Mesenchymal stem cell (in vitro differentiated cells and primary cell): ENCODE results near the gene CYP46A1.

Experiments used
- DNase-seq: peaks from one replicate; pipeline ENCODE4 v3.0.0-alpha.2; 2013
- H2AFZ ChIP-seq: one replicate; pipeline ENCODE4 v1.6.1; 2013; ENCODE audit warnings: low read depth, mild to moderate bottlenecking, control low read depth, inconsistent platforms, low read length, moderate library complexity
- H2AK5ac ChIP-seq: 2 replicates; pipeline ENCODE4 v1.6.1; 2013; ENCODE audit warnings: low read length, moderate library complexity, mild to moderate bottlenecking, inconsistent platforms; ENCODE audit not compliant: severe bottlenecking
- H2BK120ac ChIP-seq: one replicate; pipeline ENCODE4 v1.6.1; 2013; ENCODE audit warnings: low read depth, mild to moderate bottlenecking, inconsistent platforms, low read length, moderate library complexity
- H2BK12ac ChIP-seq, 2 experiments: one replicate each; pipeline ENCODE4 v1.6.1; 2013; ENCODE audit warnings: inconsistent platforms in 2 of 2, low read length in 2 of 2, mild to moderate bottlenecking in 2 of 2, moderate library complexity in 2 of 2, control low read depth in 1 of 2
- H2BK15ac ChIP-seq: one replicate; pipeline ENCODE4 v1.6.1; 2013; ENCODE audit warnings: mild to moderate bottlenecking, low read depth, inconsistent platforms; ENCODE audit not compliant: poor library complexity, severe bottlenecking
- H2BK5ac ChIP-seq: 2 replicates; pipeline ENCODE4 v1.6.1; 2013; ENCODE audit warnings: low read depth, mild to moderate bottlenecking, low read length, control low read depth, inconsistent platforms; ENCODE audit not compliant: poor library complexity, severe bottlenecking
- H3K14ac ChIP-seq, 2 experiments: one replicate each; pipeline ENCODE4 v1.6.1; 2013; ENCODE audit warnings: inconsistent platforms in 2 of 2, low read length in 2 of 2, control low read depth in 1 of 2, mild to moderate bottlenecking in 1 of 2, moderate library complexity in 1 of 2
- H3K18ac ChIP-seq, 2 experiments: one replicate each; pipeline ENCODE4 v1.6.1; 2013; ENCODE audit warnings: inconsistent platforms in 2 of 2, low read length in 2 of 2, control low read depth in 1 of 2, low read depth in 1 of 2, mild to moderate bottlenecking in 1 of 2
- H3K23ac ChIP-seq, 2 experiments: one replicate each; pipeline ENCODE4 v1.6.1; 2013; ENCODE audit warnings: inconsistent platforms in 2 of 2, low read length in 2 of 2, mild to moderate bottlenecking in 2 of 2, moderate library complexity in 2 of 2, control low read depth in 1 of 2
- H3K27ac ChIP-seq: 2 replicates; pipeline ENCODE4 v1.5.1; 2013; ENCODE audit warnings: mild to moderate bottlenecking, moderate library complexity, low read length, control low read depth, inconsistent platforms; ENCODE audit not compliant: poor library complexity, severe bottlenecking
- H3K27me3 ChIP-seq, 2 experiments: 2 replicates each; pipeline versions ENCODE4 v1.6.1 to v1.7.0; 2013; ENCODE audit warnings: low read length in 2 of 2, mild to moderate bottlenecking in 2 of 2, moderate library complexity in 2 of 2, control low read depth in 1 of 2, inconsistent platforms in 1 of 2; ENCODE audit not compliant: control insufficient read depth in 1 of 2, insufficient read depth in 1 of 2
- H3K36me3 ChIP-seq, 2 experiments: 2 replicates each; pipeline versions ENCODE4 v1.6.1 to v1.7.0; 2013; ENCODE audit warnings: low read length in 2 of 2, control low read depth in 1 of 2, inconsistent platforms in 1 of 2, low read depth in 1 of 2, mild to moderate bottlenecking in 1 of 2; ENCODE audit not compliant: insufficient read depth in 2 of 2, control insufficient read depth in 1 of 2
- H3K4ac ChIP-seq, 2 experiments: one replicate each; pipeline ENCODE4 v1.6.1; 2013; ENCODE audit warnings: inconsistent platforms in 2 of 2, low read length in 2 of 2, mild to moderate bottlenecking in 2 of 2, moderate library complexity in 2 of 2, control low read depth in 1 of 2, low read depth in 1 of 2
- H3K4me1 ChIP-seq: 2 replicates; pipeline ENCODE4 v1.6.1; 2013; ENCODE audit warnings: low read depth, low read length, control low read depth; ENCODE audit not compliant: control insufficient read depth, insufficient read depth
- H3K4me2 ChIP-seq: 2 replicates; pipeline ENCODE4 v1.6.1; 2013; ENCODE audit warnings: low read length, mild to moderate bottlenecking, inconsistent platforms; ENCODE audit not compliant: poor library complexity, severe bottlenecking
- H3K4me3 ChIP-seq, 2 experiments: 2 replicates each; pipeline versions ENCODE4 v1.5.1 to v1.7.0; 2013; ENCODE audit warnings: low read length in 2 of 2, mild to moderate bottlenecking in 2 of 2, control low read depth in 1 of 2, low read depth in 1 of 2; ENCODE audit not compliant: insufficient read depth in 1 of 2
- H3K79me1 ChIP-seq: replicated peaks from 2 replicates; pipeline ENCODE4 v1.6.1; 2013; ENCODE audit warnings: mild to moderate bottlenecking, control low read depth, low read length, inconsistent platforms; ENCODE audit not compliant: poor library complexity, severe bottlenecking
- H3K9ac ChIP-seq: 2 replicates; pipeline ENCODE4 v1.7.0; 2013; ENCODE audit warnings: mild to moderate bottlenecking, low read length, moderate library complexity
- H3K9me3 ChIP-seq: 2 replicates; pipeline ENCODE4 v1.7.0; 2013; ENCODE audit warnings: mild to moderate bottlenecking, low read length; ENCODE audit not compliant: control insufficient read depth
- H4K8ac ChIP-seq: one replicate; pipeline ENCODE4 v1.6.1; 2013; ENCODE audit warnings: inconsistent platforms, mild to moderate bottlenecking, low read length, moderate library complexity
- H4K91ac ChIP-seq: one replicate; pipeline ENCODE4 v1.6.1; 2013; ENCODE audit warnings: mild to moderate bottlenecking, low read length, inconsistent platforms
- WGBS: methylation state at CpG from one replicate; pipeline ENCODE4 v1.1.7; 2013; ENCODE audit warnings: mixed read lengths; 5-methylcytosine and 5-hydroxymethylcytosine counted together

CYP46A1 gene

GRCh38 chr14:99774556-99775307 lies 90.6 kb downstream of the CYP46A1 start:
- peaks cover 10% of the 10 kb centered on the region for H3K9me3 ChIP-seq
- peak overlapping the region in 1 of 2 experiments; percentile 21 for H2BK12ac ChIP-seq
- H3K14ac ChIP-seq, result no peak overlapping the region
- no peak overlapping the region for H3K4ac ChIP-seq
- H3K4me2 ChIP-seq, result no peak overlapping the region
- DNase-seq, result no peak
- H2AFZ ChIP-seq, result no peak overlapping the region
- H2BK120ac ChIP-seq, result no peak overlapping the region
- no peaks in the 10 kb centered on the region for H3K36me3 ChIP-seq
- H3K9ac ChIP-seq, result no peak overlapping the region
- H4K8ac ChIP-seq, result no peak overlapping the region
- no peak overlapping the region for H2BK5ac ChIP-seq
- H3K79me1 ChIP-seq, result no peaks in the 10 kb centered on the region
- no peak overlapping the region for H3K27ac ChIP-seq
- H2AK5ac ChIP-seq, result no peak overlapping the region
- H2BK15ac ChIP-seq, result no peak overlapping the region
- no peak overlapping the region for H3K18ac ChIP-seq
- no peak overlapping the region for H3K4me3 ChIP-seq
- peaks cover 2% of the 10 kb centered on the region for H3K4me1 ChIP-seq
- peaks cover 0 to 3% of the 10 kb centered on the region in 2 experiments for H3K27me3 ChIP-seq
- no peak overlapping the region for H4K91ac ChIP-seq
- WGBS, result 73% methylated on average over 6 of the region's 6 CpGs
- H3K23ac ChIP-seq, result no peak overlapping the region

- no peak overlapping the region for H2BK120ac ChIP-seq
- H3K14ac ChIP-seq, result no peak overlapping the region
- H2BK12ac ChIP-seq, result no peak overlapping the region
- DNase-seq, result no peak
- peaks cover 14% of the 10 kb centered on the region for H3K9me3 ChIP-seq
- no peaks in the 10 kb centered on the region for H3K79me1 ChIP-seq
- no peak overlapping the region for H2AFZ ChIP-seq
- H3K23ac ChIP-seq, result no peak overlapping the region
- H3K27me3 ChIP-seq, result peaks cover 0 to 3% of the 10 kb centered on the region in 2 experiments
- H3K27ac ChIP-seq, result no peak overlapping the region
- H3K9ac ChIP-seq, result no peak overlapping the region
- no peaks in the 10 kb centered on the region for H3K36me3 ChIP-seq
- H3K4ac ChIP-seq, result no peak overlapping the region
- no peak overlapping the region for H3K18ac ChIP-seq
- H3K4me3 ChIP-seq, result no peak overlapping the region
- no peak overlapping the region for H3K4me2 ChIP-seq
- H4K8ac ChIP-seq, result no peak overlapping the region
- no peak overlapping the region for H2AK5ac ChIP-seq
- peaks cover 2% of the 10 kb centered on the region for H3K4me1 ChIP-seq
- no peak overlapping the region for H2BK5ac ChIP-seq
- H2BK15ac ChIP-seq, result no peak overlapping the region
- 79% methylated on average over 9 of the region's 9 CpGs for WGBS
- no peak overlapping the region for H4K91ac ChIP-seq
Measured at GRCh38 chr14:99775351-99775750, 91.3 kb downstream of the CYP46A1 start.
